HG02943 (cell line): ENCODE data around the gene FAM9A.

ENCODE experiments used
- ATAC-seq: cut with Tn5 transposase; IDR thresholded peaks from one replicate; pipeline ENCODE4 v1.9.1; 2021; ENCODE audit warnings: mild to moderate bottlenecking, low read depth, moderate library complexity; ENCODE audit not compliant: unreplicated experiment

FAM9A gene

DNA sequence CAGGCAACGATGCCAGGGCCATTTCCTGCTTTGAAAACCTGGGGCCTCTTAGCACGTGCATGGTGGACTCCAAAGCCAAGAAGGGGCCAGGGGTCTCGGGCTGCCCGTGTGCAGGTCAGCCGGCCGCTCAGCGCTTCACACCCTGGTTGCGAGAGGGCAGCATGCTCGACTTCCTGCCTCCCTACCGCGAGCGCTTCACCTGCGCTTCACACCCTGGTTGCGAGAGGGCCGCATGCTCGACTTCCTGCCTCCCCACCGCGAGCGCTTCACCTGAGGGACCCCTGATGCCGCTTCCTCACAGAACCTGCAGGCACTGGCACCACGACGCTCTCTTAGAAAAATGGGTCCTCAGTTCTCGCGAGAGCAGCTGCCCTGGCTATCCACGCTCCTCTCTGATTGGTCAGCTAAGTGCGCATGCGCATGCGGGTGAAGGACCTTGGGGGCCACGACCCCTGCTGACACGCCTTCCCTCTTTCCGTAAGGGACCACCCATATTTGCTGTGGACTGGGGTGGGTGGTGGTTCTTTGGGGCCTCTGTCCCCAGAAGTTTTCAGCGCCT, at the start of gene FAM9A:
Gene FAM9A (minus strand): TSS at position 343 of the 559 bp plus-strand sequence. CDS start 1,212 bp downstream, outside the sequence.
- ATAC-seq: no peak

DNA sequence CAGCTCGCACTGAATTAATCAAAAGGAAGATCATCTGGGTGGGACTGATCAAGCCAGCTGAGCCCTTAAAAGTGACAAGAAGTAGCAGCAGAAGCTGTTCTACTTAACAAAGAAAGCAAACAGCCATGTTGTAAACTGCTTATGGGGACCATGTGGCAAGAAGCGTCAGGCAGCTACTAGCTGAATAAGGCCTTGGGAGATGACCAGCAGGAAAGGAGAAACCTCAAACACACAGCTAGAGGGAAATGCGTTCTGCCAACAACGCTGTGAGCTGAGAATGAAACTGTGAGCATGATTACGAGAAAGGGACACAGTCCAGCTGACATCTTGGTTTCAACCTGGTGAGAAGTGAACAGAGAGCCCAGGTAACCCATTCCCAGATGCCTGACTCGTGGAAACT, 49.3 kb upstream of the FAM9A start:
- ATAC-seq: no peak

DNA sequence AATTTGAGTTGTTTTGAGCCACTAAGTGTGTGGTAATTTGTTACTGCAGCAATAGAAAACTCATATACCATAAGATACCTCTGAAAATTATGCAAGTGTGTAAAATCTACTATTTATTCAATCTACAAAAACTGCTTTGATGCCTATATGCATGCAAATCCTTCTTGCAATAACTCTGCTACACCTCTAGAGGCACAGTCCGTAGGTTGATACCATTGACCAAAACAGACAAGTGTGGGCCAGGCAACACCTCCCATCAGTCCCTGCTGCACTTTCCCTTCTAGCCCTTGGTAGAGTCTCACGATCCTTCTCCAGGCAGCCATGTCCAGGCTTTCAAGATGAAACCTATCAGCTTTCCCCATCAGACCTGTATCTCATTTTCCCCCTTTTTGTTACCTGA, 48.8 kb upstream of the FAM9A start:
- ATAC-seq: no peak

GRCh38 chrX:8849458-8849857, 48.3 kb upstream of the FAM9A start:
- ATAC-seq: no peak

GRCh38 chrX:8848911-8849310, 47.7 kb upstream of the FAM9A start:
- ATAC-seq: no peak

DNA sequence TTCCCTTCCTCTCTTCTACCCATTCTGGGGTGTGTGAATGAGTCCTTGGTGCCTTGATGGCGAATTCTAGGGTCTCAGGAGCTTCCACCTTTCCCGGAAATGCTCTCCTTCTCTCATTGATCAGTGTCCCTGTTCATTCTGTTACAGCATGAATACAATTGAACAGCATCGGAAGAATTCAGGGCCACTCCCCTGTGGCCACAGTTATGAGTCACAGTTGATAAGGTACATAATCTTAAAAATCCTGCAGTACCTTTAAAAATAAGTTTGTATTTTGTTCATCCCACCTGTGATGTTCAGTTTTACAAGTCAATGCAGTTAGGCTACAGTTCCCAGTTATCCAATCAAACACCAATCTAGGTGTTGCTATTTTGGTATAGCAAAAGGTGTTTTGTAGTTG, 47.3 kb upstream of the FAM9A start:
- no peak for ATAC-seq

- no peak for ATAC-seq
Measured at GRCh38 chrX:8847360-8847759, 46.2 kb upstream of the FAM9A start.

DNA sequence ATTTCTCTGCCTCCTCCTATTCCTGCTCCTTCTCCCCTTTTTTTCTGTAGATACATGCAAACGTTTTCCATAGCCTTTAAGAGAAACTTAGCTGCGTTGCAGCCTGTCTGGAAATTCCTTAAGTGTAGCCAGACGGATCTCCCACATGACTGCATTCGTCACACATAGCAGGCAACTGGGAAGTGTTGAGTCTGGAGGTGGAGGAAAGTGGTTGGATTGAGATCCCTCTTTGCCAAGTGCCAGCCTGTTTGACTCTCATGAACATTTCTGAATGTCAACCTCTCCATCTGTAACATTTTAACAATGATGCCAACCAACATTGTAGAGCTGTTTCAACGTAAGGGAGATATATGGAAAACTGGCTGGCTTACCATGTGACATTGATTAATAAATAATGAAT, 45.1 kb upstream of the FAM9A start:
- ATAC-seq: no peak

- ATAC-seq: no peak
Measured at GRCh38 chrX:8845469-8845868, 44.3 kb upstream of the FAM9A start.

DNA sequence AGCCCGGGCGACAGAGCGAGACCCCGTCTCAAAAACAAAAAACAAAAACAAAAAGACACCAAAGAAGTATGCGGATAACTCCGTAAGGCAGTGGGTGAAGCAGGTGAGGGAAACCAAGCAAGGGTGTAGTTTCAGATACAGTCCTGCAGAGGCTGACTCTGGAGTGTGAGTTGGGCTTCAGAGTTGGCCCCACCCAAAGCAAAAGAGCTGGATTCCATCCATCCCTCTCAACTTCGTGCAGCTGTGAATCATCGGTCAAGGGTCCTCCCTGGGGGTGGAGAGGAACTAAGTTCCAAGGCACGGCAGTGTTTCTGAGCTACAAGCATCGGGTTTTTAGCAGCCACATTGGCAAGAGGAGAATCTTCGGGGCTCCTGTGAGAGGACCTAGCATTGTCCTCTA, 43.9 kb upstream of the FAM9A start:
- no peak for ATAC-seq

- no peak for ATAC-seq
Measured at GRCh38 chrX:8844157-8844556, 43.0 kb upstream of the FAM9A start.

DNA sequence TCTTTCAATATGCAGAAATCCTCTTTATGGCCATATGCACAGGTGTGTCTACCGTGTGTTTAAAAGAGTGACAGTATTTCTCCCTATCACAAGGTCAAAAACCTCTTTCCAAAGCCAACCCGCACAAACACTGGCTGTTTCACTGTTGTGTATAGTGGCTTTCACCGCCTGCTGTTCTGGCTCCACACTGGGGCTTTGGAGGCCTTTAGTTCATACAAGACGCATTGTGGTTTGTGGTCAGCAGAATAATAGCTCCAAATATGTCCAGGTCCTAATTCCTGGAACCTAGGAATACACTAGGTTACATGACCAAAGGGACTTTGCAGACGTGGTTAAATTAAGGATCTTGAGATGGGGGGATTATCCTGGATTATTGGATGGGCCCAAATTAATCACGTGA, 40.7 kb upstream of the FAM9A start:
- no peak for ATAC-seq

DNA sequence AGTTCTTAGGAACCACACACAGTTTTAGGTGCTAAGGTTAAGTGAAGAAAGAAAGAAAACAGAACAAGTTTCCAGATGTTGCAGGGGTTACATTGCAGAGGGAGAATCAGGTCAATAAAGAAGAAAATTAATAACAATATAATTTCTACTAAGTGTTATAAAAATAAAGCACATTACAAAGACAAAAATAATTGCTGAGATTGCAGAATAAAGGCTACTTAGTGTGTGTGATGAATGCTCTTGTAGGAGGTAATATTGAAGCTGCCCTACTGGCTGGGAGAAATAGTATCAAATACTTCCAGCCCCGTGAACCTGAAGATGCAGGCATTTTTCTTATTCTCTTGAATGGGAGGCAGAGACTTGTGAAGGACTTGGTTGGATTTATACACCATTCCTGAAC, 33.2 kb upstream of the FAM9A start:
- ATAC-seq: no peak

- ATAC-seq: no peak
Measured at GRCh38 chrX:8832582-8833378, 31.6 kb upstream of the FAM9A start.

- ATAC-seq: no peak
Measured at GRCh38 chrX:8823698-8824097, 22.5 kb upstream of the FAM9A start.

- no peak for ATAC-seq
Measured at GRCh38 chrX:8822002-8822401, 20.8 kb upstream of the FAM9A start.

DNA sequence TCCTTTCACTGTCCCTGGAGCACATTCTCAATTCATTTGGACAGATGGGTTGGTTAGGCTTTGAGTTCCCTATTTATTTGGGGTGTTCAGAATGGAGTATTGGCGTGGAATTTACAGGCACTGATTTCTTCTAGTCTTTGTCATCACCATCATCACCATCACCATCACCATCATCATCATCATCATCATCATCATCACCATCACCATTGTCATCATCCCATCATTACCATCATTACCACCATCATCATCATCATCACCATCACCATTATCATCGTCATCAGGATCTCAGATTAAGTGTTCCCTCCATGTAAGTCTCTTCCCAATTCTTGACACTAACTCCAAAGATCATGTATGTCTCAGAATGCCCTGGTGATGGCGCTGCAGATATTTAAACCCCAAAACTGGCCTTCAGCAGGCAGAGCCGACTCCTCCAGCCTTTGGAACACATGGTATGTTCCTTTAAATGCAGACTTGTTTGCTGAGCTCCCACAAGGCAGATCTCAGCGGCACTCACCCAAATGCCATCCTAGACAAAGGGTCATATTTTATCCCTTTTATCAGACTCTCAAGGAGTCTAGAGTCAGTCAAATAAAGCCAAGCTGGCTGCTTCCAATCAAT, 19.8 kb upstream of the FAM9A start:
- ATAC-seq: no peak

DNA sequence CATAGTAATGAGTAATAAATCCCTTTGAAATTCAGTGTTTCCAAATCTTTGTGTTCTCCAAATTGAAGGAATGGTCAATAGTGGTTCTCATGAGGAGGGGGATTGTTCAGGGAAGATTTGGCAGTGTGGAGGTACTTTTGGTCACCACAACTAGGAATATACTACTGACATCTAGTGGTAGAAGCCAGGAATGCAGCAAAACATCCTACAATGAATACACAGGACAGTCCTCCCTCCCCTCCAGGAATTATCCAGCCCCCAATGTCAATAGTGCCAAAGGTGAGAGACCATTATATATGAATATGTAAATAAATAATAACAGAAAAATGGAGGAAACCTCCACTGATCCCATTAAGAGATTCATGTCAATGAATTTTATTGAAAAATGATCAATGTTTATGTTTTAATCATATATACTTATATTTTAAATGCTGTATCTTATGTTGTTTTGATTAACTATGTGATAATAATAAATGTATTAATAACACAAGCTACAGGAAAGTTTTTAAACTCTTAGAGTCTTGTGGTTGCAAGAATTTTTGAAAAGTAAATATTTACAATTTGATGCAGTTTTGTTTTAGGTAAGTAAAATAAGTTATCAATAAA, 14.4 kb upstream of the FAM9A start:
- ATAC-seq: no peak

GRCh38 chrX:8813036-8813435, 11.9 kb upstream of the FAM9A start:
- ATAC-seq: no peak

DNA sequence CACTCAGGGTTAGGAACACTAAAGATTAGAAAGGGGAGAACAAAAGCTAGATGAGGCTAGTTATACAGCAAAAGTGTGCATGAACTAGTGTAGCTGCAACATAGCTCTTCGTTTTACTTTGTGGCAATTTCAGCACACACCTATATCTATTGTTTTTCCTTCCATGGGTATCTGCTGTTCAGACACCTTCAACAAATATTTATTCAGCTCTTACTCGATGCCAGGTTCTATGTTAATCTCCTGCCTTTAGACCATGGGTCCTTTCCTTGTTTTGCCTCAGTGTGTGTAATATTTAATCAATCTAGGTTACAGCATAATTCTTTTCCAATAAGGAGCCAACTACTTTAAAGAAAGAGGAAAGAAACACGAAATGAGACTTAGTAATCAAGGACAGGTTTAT, 10.4 kb upstream of the FAM9A start:
- no peak for ATAC-seq

DNA sequence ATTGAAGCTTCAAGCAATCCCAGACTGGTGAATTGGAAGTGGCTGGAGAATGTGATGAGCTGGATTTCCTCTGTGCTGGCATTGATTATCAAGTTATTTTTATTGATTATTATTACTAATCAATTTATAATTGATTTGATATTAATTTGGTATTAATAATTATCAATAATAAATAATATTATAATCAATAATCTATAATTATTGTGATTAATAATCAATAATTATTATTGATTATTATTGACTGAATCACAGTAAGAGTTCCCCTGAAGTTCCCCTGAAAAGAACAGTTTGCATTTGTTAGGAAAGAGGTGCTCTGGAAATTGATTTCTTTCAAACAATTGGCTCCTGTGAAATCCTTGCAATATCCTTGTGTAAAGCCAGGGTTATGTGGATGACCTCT, 7.5 kb upstream of the FAM9A start:
- ATAC-seq: no peak

DNA sequence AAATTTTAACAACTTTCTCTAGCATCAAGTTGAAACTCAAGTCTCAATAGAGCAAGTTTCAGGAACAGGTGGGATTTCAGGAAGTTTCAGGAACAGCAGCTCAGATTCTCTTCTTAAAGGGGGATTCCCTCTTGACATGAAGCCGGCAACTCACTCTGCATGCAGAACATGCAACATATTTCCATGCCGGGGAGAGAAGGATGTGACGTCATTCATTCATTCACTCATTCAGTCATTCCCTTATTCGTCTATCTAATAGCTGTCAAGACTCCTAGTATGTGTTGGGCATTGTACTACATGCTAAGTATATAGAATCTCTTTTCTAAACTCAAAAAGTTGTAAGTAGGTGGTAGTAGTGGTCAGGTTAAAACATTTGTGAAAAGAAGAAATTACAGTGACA, 4.8 kb upstream of the FAM9A start:
- ATAC-seq: no peak
